Endodermal cell (in vitro differentiated cells): ENCODE results near the gene DDX51. TPM values are rescaled to one million over a fixed set of nuclear protein-coding genes. Genes with fewer than 3 reads are reported as not detected.

ENCODE experiments used
- DNase-seq: peaks from one replicate; pipeline ENCODE4 v3.0.0-alpha.2; 2017
- H3K27ac ChIP-seq: 2 replicates; pipeline ENCODE4 v1.5.1; 2013; ENCODE audit warnings: mild to moderate bottlenecking, low read depth, low read length, moderate library complexity
- H3K27me3 ChIP-seq: 2 replicates; pipeline ENCODE4 v1.6.1; 2013; ENCODE audit warnings: mild to moderate bottlenecking, low read length, moderate library complexity; ENCODE audit not compliant: insufficient read depth, control insufficient read depth, poor library complexity, severe bottlenecking
- H3K36me3 ChIP-seq: 2 replicates; pipeline ENCODE4 v1.7.0; 2013; ENCODE audit warnings: mild to moderate bottlenecking, low read length, moderate library complexity; ENCODE audit not compliant: control insufficient read depth, insufficient read depth
- H3K4me1 ChIP-seq: one replicate; pipeline ENCODE4 v1.7.0; 2013; ENCODE audit warnings: low read length; ENCODE audit not compliant: control insufficient read depth, insufficient read depth
- H3K4me3 ChIP-seq: 2 replicates; pipeline ENCODE4 v1.5.1; 2013; ENCODE audit warnings: mild to moderate bottlenecking, low read length, moderate library complexity
- H3K9ac ChIP-seq: 2 replicates; pipeline ENCODE4 v1.6.1; 2013; ENCODE audit warnings: mild to moderate bottlenecking, low read length, moderate library complexity; ENCODE audit not compliant: poor library complexity, severe bottlenecking; ENCODE audit errors: extremely low read depth
- H3K9me3 ChIP-seq: 2 replicates; pipeline ENCODE4 v1.6.1; 2013; ENCODE audit warnings: mild to moderate bottlenecking, low read length, moderate library complexity; ENCODE audit not compliant: control insufficient read depth
- H3K27ac Mint-ChIP-seq: 2 replicates; pipeline ENCODE4 v1.8.0; 2020; ENCODE audit warnings: mixed read lengths
- H3K27me3 Mint-ChIP-seq: 2 replicates; pipeline ENCODE4 v1.8.0; 2021; ENCODE audit warnings: mild to moderate bottlenecking, mixed read lengths; ENCODE audit not compliant: insufficient read depth
- H3K36me3 Mint-ChIP-seq: 2 replicates; pipeline ENCODE4 v1.8.0; 2020; ENCODE audit warnings: low read depth, mixed read lengths
- H3K4me1 Mint-ChIP-seq: 2 replicates; pipeline ENCODE4 v1.8.0; 2020; ENCODE audit warnings: mixed read lengths
- H3K4me3 Mint-ChIP-seq: 2 replicates; pipeline ENCODE4 v1.8.0; 2020; ENCODE audit warnings: mild to moderate bottlenecking, moderate library complexity, mixed read lengths
- H3K9me3 Mint-ChIP-seq: 2 replicates; pipeline ENCODE4 v1.8.0; 2020; ENCODE audit warnings: mild to moderate bottlenecking, mixed read lengths
- CTCF ChIP-seq: fragments of 200-600 bp; sonication (generic); conservative IDR thresholded peaks from 2 replicates; pipeline ENCODE4 v1.5.0; 2021; ENCODE audit warnings: antibody characterized with exemption, mild to moderate bottlenecking
- WGBS, 2 experiments: methylation state at CpG; one replicate each; pipeline versions ENCODE4 v1.1.5 to v1.1.7; 2013; ENCODE audit warnings: missing lambda C conversion rate in 2 of 2, mixed read lengths in 1 of 2; ENCODE audit not compliant: insufficient coverage in 1 of 2, insufficient read length in 1 of 2; 5-methylcytosine and 5-hydroxymethylcytosine counted together
- total RNA-seq, 2 donors: library from RNA; stranded (reverse); fragmentation: NEBNext Ultra II Directional in 1 of 2; extraction: Animal tissue kit (Norgen Biotek cat#: 25700) in 1 of 2; gene quantifications; 2 replicates in 1 of 2; 3 replicates in 1 of 2; pipeline ENCODE4 v1.2.1, GENCODE V29; 2021

Gene DDX51
- total RNA-seq, 2 donors from 2014 or later = 31.5 to 33.8 TPM

- Histone ChIP-seq H3K4me1 (no peaks in the 10 kb centered on the region), H3K9me3 (peaks cover 31% of the 10 kb centered on the region), H3K27ac (no peak overlapping the region), H3K4me3 (no peak overlapping the region), H3K9ac (no peak overlapping the region), H3K27me3 (no peaks in the 10 kb centered on the region), H3K36me3 (peaks cover 28% of the 10 kb centered on the region)
- Mint-ChIP-seq H3K36me3 (peaks cover 49% of the 10 kb centered on the region), H3K4me3 (no peak overlapping the region), H3K9me3 (peaks cover 44% of the 10 kb centered on the region), H3K4me1 (no peaks in the 10 kb centered on the region), H3K27ac (no peak overlapping the region), H3K27me3 (peaks cover 12% of the 10 kb centered on the region)
- DNase-seq = no peak
- WGBS, 2 experiments = 89 to 97% methylated on average over 13 to 14 of the region's 14 CpGs
- no peak for TF ChIP-seq CTCF
These were observed 12.9 kb downstream of the DDX51 start for GRCh38 chr12:132131229-132131628.

GRCh38 chr12:132130690-132131089 is 13.4 kb downstream of the DDX51 start:
- Mint-ChIP-seq H3K27me3 (peaks cover 12% of the 10 kb centered on the region), H3K4me3 (no peak overlapping the region), H3K36me3 (peaks cover 54% of the 10 kb centered on the region), H3K9me3 (peaks cover 44% of the 10 kb centered on the region), H3K27ac (no peak overlapping the region), H3K4me1 (no peaks in the 10 kb centered on the region)
- DNase-seq = no peak
- TF ChIP-seq CTCF = no peak
- Histone ChIP-seq H3K4me1 (no peaks in the 10 kb centered on the region), H3K36me3 (peaks cover 33% of the 10 kb centered on the region), H3K27me3 (no peaks in the 10 kb centered on the region), H3K4me3 (no peak overlapping the region), H3K27ac (no peak overlapping the region), H3K9ac (no peak overlapping the region), H3K9me3 (peaks cover 33% of the 10 kb centered on the region)
- 94 to 99% methylated on average over 12 to 14 of the region's 14 CpGs for WGBS, 2 experiments

GRCh38 chr12:132129007-132129406 is 15.1 kb downstream of the DDX51 start:
- TF ChIP-seq CTCF = no peak
- H3K27me3 Mint-ChIP-seq = peaks cover 12% of the 10 kb centered on the region
- H3K4me1 ChIP-seq = no peaks in the 10 kb centered on the region
- no peak overlapping the region for H3K4me3 Mint-ChIP-seq
- peaks cover 71% of the 10 kb centered on the region for H3K36me3 Mint-ChIP-seq
- H3K27ac ChIP-seq = no peak overlapping the region
- no peaks in the 10 kb centered on the region for H3K4me1 Mint-ChIP-seq
- no peak overlapping the region for H3K9ac ChIP-seq
- no peaks in the 10 kb centered on the region for H3K27me3 ChIP-seq
- H3K4me3 ChIP-seq = no peak overlapping the region
- DNase-seq = no peak
- peaks cover 44% of the 10 kb centered on the region for H3K9me3 Mint-ChIP-seq
- H3K9me3 ChIP-seq = peaks cover 33% of the 10 kb centered on the region
- WGBS, 2 experiments = 94 to 95% methylated on average over 2 to 3 of the region's 3 CpGs
- H3K36me3 ChIP-seq = peaks cover 50% of the 10 kb centered on the region
- H3K27ac Mint-ChIP-seq = no peak overlapping the region
